Vagina (tissue), 2 donors: Measurements from ENCODE around the gene PPTC7. TPM values are rescaled to one million over a fixed set of nuclear protein-coding genes. Genes with fewer than 3 reads are reported as not detected.

Source experiments
- DNase-seq, 2 donors: peaks; one replicate each; pipeline ENCODE4 v3.0.0-alpha.2; 2017; ENCODE audit errors: extremely low spot score in 2 of 2
- H3K27ac ChIP-seq: fragments of 200-600 bp; sonication (generic); one replicate; pipeline ENCODE4 v1.5.1; 2019
- H3K27me3 ChIP-seq: fragments of 200-600 bp; sonication (generic); one replicate; pipeline ENCODE4 v1.5.1; 2019
- H3K36me3 ChIP-seq, 2 donors: fragments of 200-600 bp; sonication (generic); one replicate each; pipeline ENCODE4 v1.5.1; 2017 to 2019
- H3K4me1 ChIP-seq: fragments of 200-600 bp; sonication (generic); one replicate; pipeline ENCODE4 v1.5.1; 2019
- H3K4me3 ChIP-seq, 2 donors: fragments of 200-600 bp; sonication (generic); 1 replicate in 1 of 2; 2 replicates in 1 of 2; pipeline ENCODE4 v1.5.1; 2016 to 2019
- H3K9me3 ChIP-seq: fragments of 200-600 bp; sonication (generic); one replicate; pipeline ENCODE4 v1.5.1; 2019
- CTCF ChIP-seq, 3 experiments: fragments of 450-650 bp in 2 of 3; fragments of 200-600 bp in 1 of 3; sonication (generic) in 1 of 3; IDR thresholded peaks; one replicate each; pipeline ENCODE4 v1.5.1; 2017 to 2019; ENCODE audit warnings: antibody characterized with exemption in 3 of 3, mild to moderate bottlenecking in 2 of 3, moderate library complexity in 2 of 3
- POLR2A ChIP-seq, 2 donors: fragments of 450-650 bp; IDR thresholded peaks; one replicate each; pipeline ENCODE4 v1.6.1; 2017; ENCODE audit warnings: antibody characterized with exemption in 2 of 2, mild to moderate bottlenecking in 2 of 2, moderate library complexity in 2 of 2
- POLR2AphosphoS5 ChIP-seq, 2 donors: sonication (generic); formaldehyde crosslinking; IDR thresholded peaks; one replicate each; pipeline ENCODE4 v1.9.0; 2017; ENCODE audit warnings: antibody characterized with exemption in 2 of 2, mild to moderate bottlenecking in 2 of 2, low read depth in 1 of 2; ENCODE audit not compliant: insufficient read depth in 1 of 2
- intact Hi-C: fragments of 100-400 bp; cut with DNase I; formaldehyde crosslinking; loops from one replicate; pipeline ENCODE4 v1.15.1; 2023
- total RNA-seq: library from RNA; depleted of rRNA; stranded (reverse); fragments of >200 nt; gene quantifications from one replicate; pipeline ENCODE4 v1.2.3, GENCODE V29; 2016

The PPTC7 gene
- total RNA-seq, 1 donor from 2014 or later = 43.0 TPM

DNA sequence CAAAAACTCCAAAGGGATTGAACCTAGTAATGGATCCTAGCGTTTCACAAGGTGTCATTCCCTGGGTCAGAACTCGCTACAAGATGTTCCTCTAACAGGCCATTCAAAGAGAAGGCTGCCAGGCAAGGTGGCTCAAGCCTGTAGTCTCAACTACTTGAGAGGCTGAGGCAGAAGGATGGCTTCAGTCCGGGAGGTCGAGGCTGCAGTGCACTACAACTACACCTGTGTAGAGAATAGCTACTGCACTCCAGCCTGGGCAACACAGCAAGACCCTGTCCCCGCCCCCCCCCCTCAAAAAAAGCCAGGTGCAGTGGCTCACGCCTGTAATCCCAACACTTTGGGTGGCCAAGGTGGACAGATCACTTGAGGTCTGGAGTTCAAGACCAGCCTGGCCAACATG, 14.4 kb downstream of the PPTC7 start:
- H3K27ac ChIP-seq = no peak overlapping the region
- no peak overlapping the region for H3K4me3 ChIP-seq
- DNase-seq = no peak
- no peaks in the 10 kb centered on the region for H3K27me3 ChIP-seq
- TF ChIP-seq POLR2A (IDR thresholded peaks at IDR 0.05) = no peak
- no peak for TF ChIP-seq POLR2AphosphoS5 (IDR thresholded peaks at IDR 0.05; ENCODE audit: insufficient read depth in 1 of 2, low read depth in 1 of 2)
- no peak for TF ChIP-seq CTCF (IDR thresholded peaks at IDR 0.05)
- H3K9me3 ChIP-seq = peaks cover 3% of the 10 kb centered on the region
- intact Hi-C loops = no loop called here
- H3K4me1 ChIP-seq = peaks cover 36% of the 10 kb centered on the region
- H3K36me3 ChIP-seq = no peaks in the 10 kb centered on the region

GRCh38 chr12:110566993-110567392, 16.1 kb downstream of the PPTC7 start:
- no peak for DNase-seq
- H3K4me1 ChIP-seq = peaks cover 48% of the 10 kb centered on the region
- no peak overlapping the region for H3K27ac ChIP-seq
- intact Hi-C loops = no loop called here
- no peak overlapping the region for H3K4me3 ChIP-seq
- TF ChIP-seq POLR2A (IDR thresholded peaks at IDR 0.05) = no peak
- no peak for TF ChIP-seq CTCF (IDR thresholded peaks at IDR 0.05)
- TF ChIP-seq POLR2AphosphoS5 (IDR thresholded peaks at IDR 0.05; ENCODE audit: insufficient read depth in 1 of 2, low read depth in 1 of 2) = no peak
- H3K27me3 ChIP-seq = no peaks in the 10 kb centered on the region
- no peaks in the 10 kb centered on the region for H3K36me3 ChIP-seq
- H3K9me3 ChIP-seq = peaks cover 3% of the 10 kb centered on the region

DNA sequence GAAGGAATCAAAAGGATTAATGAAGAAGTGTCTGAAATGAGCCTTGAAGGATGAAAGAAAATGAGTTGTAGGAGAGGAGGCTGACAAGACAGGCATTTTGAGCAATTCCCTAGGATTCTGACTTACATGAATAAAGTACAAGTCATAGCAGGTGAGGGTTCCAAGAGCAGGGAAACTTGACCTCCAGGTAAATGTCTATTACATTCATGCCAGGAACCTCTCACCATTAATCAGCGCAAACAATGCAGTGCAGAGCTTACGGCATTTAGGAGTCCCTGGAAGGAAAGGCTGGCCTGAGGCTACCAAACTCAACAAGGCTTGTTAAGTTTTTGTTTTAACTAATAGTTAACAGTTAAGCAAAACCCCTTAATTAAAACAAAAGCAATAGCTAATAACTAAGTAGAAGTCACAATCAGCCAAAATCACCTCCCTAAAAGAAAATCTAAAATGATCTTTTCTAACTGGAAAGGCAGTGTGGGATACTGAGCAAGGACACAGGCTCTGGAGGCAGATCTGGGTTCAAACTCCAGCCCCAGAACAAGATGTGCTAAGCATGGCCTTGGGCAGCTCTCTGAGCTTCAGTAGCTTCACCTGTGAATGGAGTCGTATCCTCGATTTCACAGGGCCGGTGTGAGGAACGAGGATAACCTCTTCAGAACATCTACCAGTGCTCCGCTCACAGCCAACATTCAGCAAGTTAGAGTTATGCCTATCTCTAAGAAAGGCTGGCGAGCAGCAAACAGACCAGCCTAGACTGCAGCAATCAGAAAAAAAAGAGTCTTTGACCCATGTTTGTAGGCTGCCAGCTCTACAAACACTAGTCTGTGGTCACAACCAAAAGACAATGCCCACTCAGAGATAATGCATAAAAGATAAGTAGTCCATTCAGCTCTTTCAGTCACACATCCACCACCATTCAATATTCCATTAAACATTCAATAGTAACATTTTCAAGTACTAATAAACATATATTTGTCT, 16.9 kb downstream of the PPTC7 start:
- DNase-seq = no peak
- H3K9me3 ChIP-seq = peaks cover 3% of the 10 kb centered on the region
- no peak for TF ChIP-seq CTCF (IDR thresholded peaks at IDR 0.05)
- no peak for TF ChIP-seq POLR2AphosphoS5 (IDR thresholded peaks at IDR 0.05; ENCODE audit: insufficient read depth in 1 of 2, low read depth in 1 of 2)
- no peak for TF ChIP-seq POLR2A (IDR thresholded peaks at IDR 0.05)
- intact Hi-C loops = no loop called here
- H3K27ac ChIP-seq = peak overlapping the region; percentile 18
- H3K27me3 ChIP-seq = no peaks in the 10 kb centered on the region
- no peaks in the 10 kb centered on the region for H3K36me3 ChIP-seq
- peaks cover 56% of the 10 kb centered on the region for H3K4me1 ChIP-seq
- no peak overlapping the region for H3K4me3 ChIP-seq

- Histone ChIP-seq H3K4me1 (peaks cover 72% of the 10 kb centered on the region), H3K36me3 (no peaks in the 10 kb centered on the region), H3K27me3 (no peaks in the 10 kb centered on the region), H3K27ac (peak overlapping the region; percentile 59), H3K4me3 (no peak overlapping the region), H3K9me3 (no peaks in the 10 kb centered on the region)
- DNase-seq = no peak
- intact Hi-C loops = no loop called here
- no peak for TF ChIP-seq POLR2AphosphoS5 (IDR thresholded peaks at IDR 0.05; ENCODE audit: insufficient read depth in 1 of 2, low read depth in 1 of 2)
- TF ChIP-seq POLR2A (IDR thresholded peaks at IDR 0.05) = no peak
- TF ChIP-seq CTCF (IDR thresholded peaks at IDR 0.05) = no peak
These were observed 18.6 kb downstream of the PPTC7 start for GRCh38 chr12:110564471-110564991.
